Stimulated activated CD4-positive, alpha-beta T cell treated with anti-CD3 and anti-CD28 coated beads, Interleukin-2, amount 100 ng/mL, for 4 hours (primary cell): ENCODE data around the gene NEK4.

ENCODE experiments used
- DNase-seq: peaks from one replicate; pipeline ENCODE4 v3.0.0-alpha.2; 2020; ENCODE audit warnings: low read depth

NEK4 gene

GRCh38 chr3:52792961-52793695 lies 22.4 kb upstream of the NEK4 start:
- DNase-seq = no peak

GRCh38 chr3:52792413-52792812 lies 21.7 kb upstream of the NEK4 start:
- no peak for DNase-seq

DNA sequence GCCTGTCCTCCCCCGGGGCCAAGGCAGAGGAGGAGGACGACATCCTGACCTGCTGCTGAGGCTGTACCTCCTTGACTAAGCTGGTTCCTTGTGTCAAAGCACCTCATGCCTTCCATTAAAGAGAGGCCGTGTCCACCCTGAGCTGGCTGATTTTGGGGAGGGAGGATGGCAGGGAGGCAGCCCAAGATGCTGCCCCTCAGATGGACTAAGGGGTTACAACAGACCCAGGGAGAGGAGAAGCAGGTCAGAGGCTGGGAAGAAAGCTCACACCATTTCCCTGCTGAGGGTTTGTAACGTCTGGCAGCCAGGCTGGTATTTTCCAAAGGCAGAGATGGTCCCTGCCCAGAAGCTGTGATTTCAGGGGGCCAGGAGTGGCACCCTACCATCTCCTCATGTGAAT lies 21.2 kb upstream of the NEK4 start:
- no peak for DNase-seq

DNA sequence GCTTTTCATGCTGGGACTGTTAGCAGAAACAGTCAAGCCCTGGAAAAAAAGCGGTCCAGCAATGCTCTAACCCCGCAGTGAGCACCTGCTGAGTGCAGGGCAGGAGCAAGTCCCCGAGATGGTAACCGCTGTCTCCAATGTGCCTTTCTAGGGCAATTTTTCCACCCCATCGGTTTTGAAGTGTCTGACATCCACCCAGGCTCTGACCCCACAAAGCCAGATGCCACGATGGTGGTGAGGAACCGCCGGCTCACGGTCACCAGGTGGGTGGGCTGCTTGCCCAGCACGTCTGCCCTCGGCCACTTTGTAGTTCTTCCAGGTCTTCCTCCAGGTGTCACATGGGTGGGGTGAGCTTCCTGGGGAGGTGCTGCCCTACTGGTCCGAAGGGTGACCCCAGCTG lies 20.6 kb upstream of the NEK4 start:
- no peak for DNase-seq

- DNase-seq = no peak
These were observed 20.0 kb upstream of the NEK4 start for GRCh38 chr3:52790741-52791140.

DNA sequence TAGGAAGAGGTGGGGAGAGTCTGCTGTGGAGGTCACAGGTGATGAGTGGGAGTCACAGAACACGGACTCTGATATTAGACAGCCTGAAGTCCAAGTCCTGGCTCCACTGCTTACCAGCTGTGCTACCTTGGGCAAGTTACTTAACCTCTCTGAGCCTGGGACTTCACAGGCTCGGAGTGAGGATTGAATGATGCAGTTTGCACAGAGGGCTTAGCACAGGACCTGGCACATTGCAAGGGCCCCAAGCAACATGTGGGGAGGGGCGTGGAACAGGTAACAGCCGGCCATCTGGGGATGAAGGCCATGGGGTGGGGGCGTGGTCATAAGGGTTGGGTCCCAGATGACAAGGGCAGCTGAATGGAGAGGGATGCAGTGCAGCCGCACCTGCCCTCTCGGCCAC lies 19.6 kb upstream of the NEK4 start:
- no peak for DNase-seq

DNA sequence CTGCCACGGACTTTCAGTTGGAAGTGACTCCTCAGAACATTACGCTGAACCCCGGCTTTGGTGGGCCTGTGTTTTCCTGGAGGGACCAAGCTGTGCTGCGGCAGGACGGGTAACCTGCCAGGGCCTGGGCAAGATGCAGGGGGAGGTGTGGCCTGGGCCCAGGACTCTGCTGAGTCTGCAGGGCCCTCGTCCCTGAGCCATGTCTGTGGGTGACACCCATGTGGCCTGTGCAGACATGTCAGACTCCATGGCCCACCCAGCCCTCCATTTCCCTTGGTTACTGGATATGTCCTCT lies 19.0 kb upstream of the NEK4 start:
- no peak for DNase-seq

DNA sequence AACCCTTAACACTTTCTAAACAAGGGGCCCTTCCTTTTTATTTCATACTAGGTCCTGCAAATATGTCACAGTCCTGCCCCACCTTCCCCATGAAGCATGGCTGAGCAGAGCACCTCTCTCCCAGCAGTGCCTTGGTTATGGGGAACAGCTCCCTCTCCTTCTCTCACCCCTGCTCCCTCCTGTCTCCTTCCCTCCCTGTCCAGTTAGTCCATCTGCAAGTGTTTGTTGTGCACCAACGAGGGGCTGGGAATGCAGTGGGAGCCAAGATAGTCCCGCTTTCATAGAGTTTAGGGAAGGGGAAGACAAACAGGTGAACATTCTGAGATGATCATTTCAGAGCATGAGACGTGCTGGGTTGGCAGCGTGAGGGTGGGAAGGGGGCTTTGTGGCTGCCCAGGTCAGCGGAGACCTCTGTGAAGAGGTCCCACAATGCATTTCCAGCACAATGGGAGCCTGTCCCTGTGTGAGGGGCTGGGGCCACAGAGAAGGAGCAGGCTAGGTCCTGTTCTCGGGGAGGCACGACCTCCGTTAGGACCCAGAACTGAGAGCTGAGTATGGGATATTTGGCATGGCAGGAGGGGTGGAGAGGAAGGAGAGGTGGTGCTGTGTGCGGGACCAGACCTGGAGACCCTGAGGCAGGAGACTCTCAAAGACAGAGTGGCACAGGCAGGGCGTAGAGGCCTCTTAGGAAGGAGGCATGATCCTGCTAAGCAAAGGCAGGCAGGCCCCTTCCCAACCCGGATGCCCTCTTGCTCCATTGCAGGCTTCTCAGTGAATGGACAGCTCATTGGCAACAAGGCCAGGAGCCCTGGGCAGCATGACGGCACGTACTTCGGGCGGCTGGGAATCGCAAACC lies 18.4 kb upstream of the NEK4 start:
- DNase-seq = no peak

- no peak for DNase-seq
These were observed 17.2 kb upstream of the NEK4 start for GRCh38 chr3:52787672-52788625.

- no peak for DNase-seq
These were observed 16.5 kb upstream of the NEK4 start for GRCh38 chr3:52787246-52787645.

DNA sequence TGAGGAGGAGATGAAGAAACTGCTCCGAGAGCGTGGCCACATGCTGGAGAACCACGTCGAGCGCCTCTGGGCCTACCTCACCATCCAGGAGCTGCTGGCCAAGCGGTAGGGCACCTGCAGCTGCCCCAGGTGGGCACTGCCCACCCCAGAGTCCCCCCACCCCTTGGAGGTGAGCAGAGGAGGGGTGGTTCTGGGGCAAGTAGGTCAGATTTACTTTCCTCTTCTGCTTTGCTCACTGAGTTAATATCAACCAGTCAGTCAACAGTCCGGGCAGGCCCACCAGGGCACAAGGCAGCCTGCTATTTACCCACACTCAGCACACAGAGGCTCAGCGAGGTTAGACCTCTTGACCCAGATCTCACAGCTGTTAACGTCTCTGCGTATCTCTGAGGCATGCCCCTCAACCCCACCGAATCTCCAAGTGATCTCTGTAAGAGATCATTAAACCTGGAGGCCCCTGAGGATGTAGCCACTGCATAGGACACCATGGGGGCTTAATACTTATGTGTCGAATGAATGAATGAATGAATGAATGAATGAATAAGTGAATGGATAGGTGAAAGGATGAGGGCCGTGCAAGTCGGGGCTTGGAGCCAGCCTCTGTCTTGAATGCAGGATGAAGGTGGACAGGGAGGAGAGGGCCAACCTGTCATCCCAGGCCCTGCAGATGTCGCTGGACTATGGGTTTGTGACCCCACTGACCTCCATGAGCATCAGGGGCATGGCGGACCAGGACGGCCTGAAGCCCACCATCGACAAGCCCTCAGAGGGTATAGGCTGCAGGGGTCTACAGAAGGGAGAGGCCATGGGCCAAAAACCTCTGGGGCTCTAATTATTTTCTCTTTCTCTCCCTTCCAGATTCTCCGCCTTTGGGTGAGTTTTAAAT lies 15.8 kb upstream of the NEK4 start:
- DNase-seq = no peak

- DNase-seq = no peak
These were observed 14.3 kb upstream of the NEK4 start for GRCh38 chr3:52784931-52785590.

DNA sequence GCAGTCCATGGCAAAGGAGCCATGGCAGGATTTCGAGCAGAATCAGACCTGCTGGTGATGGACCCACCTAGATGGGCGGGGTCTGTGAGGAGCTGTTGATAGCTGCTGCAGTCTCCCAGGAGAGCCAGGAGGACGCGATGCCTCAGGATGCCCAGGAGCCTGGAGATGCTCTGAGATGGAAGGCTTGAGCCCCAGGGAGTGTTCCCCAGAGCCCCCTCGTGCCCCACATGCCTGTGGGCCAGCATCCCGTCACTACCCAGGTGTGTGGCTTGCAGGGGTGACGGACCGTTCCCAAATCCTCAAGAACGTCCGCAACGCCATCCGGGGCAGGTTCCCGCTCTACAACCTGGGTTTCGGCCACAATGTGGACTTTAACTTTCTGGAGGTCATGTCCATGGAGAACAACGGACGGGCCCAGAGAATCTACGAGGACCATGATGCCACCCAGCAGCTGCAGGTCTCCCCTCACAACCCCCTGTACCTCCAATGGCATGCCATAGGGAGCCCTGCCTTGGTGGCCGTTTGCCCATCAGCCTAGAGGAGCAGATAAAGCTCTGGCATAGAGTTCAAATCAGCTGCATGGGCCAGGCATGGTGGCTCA lies 13.4 kb upstream of the NEK4 start:
- no peak for DNase-seq

- DNase-seq = no peak
These were observed 12.4 kb upstream of the NEK4 start for GRCh38 chr3:52783211-52783555.

DNA sequence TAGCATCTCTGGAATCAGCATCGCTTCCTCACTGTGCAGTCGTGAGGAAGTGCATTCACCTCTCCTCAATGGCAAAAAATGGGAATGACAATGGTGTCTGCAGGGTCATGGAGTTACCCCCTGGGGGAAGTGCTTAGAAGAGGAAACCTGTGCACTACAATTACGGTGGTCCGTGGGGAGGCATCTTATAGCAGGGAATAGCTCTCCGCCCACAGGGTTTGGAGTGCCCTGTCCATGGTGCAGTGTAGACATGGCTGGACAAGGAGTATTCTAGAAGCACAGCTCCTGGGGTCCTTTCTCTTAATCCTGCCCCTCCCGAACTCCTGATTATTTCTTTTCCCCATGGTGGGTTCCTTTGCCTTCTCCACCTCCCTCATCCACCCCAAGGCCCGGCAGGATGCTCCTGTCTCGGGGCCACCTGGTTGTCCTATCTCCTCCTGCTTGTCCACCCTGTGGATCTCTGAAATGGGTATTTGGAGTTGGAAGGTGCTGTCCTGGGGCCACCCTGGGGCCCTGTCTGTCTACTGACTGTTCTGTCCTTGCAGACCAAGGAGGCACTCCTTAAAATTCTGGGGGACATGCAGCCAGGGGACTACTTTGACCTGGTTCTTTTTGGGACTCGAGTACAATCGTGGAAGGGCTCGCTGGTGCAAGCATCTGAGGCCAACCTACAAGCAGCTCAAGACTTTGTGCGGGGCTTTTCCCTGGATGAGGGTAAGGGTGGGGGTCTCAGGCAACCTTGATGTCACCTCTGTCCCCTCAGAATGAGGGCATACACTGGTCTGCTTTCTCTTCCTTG lies 11.9 kb upstream of the NEK4 start:
- DNase-seq = no peak

DNA sequence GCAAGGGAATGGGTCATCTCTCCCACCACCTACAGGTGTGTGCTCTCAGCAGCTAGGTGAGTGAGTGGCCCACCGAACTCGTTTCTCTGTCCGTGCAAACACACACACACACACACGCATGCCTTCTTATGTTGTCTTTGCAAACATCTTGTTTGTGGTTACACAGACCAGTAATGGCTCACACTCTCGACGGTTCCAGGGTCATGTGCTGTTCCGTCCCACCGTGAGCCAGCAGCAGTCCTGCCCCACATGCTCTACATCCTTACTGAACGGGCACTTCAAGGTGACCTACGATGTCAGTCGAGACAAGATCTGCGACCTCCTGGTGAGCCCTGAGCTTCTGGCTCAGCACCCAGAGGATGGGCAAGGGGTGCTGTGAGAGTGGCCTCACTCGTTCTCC lies 11.0 kb upstream of the NEK4 start:
- no peak for DNase-seq

GRCh38 chr3:52779837-52780585 lies 9.3 kb upstream of the NEK4 start:
- DNase-seq = no peak

DNA sequence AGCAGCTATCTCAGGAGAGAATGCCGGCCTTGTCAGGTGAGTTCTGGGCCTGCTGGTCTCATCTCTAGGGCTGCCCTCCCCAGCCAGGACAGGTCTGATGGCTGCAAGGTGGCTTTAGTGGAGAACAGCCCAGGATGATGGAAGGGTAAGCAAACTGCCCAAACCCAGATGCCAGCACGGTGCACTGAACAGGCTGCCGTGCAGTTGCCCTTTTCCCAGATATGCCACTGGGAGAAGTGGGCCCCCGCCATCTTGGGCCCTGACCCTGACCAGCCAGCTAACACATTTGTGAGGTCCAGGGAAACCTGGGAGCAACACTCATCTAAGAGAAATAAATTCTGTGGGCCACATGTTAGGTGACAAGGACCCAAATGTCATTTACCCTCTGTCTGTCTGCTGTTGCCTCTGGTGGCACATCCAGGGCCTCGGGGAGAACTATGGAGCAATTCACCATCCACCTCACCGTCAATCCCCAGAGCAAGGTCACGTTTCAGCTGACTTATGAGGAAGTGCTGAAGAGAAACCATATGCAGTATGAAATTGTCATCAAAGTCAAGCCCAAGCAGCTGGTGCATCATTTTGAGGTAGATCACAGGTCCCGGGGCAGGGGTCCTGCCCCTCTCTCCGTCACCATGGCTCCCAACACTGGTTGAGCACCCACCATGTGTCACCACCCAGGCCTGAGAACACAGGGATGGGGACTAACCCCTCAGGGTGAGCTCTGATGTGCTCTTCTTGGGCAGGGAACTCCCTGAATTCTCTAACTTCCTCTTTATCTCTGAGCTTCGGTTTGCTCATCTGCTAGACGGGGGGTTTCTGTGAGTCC lies 8.5 kb upstream of the NEK4 start:
- no peak for DNase-seq
